ENCODE results near the gene AGPAT3. TPM values are rescaled to one million over a fixed set of nuclear protein-coding genes. Genes with fewer than 3 reads are reported as not detected.
A peak's percentile ranks its signal among the peaks of the same experiment; 100 is the strongest.

AGPAT3 gene
- total RNA-seq, 1 experiment from 2014 or later: 24.0 TPM

DNA sequence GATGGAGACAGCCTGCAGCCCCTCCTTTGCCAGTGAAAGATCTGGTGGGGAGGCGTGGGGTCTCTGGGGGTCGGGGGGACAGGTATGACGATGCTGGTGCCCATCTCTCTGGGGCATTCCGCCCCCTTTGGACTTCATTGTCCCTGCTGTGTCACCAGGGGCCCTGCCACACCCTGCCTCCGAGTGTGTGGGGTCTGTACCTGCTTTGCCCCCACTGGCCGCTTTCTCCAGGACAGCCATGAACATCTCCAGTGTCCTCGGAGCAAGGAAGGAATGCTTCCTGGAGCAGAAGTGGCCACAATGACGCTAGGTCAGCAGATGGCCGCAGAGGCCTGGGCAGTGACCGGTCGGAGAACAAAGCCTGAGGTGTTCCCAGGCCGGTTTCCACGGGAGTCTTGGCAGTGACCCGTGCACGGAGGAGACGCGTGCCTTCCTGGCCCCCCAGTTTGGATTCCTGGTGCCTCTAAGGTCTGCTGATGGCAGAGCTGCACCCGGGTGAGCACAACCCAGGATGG, 128.5 kb downstream of the AGPAT3 start:
- DNase-seq (ENCODE audit: low read depth): no peak

DNA sequence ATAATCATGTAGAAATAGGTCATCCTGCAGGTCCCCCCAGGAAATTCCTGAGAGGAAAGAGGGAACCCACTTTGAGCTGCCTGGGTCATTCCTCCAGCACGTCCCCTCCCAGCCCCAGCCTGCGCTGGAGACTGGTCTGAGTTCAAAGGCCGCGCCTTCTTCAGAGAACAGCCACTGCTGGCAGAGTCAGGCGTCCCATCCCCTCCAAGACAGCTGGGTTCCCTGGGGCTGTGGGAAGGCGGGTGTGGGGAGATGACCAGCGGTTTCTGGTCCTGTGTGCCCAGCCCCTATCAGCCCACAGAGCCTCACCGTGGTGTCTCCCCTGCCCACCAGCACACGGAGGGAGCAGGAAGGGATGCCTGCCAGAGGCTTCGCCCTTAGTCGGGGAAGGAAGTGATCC, 129.1 kb downstream of the AGPAT3 start:
- DNase-seq (ENCODE audit: low read depth): no peak

- no peak for DNase-seq (ENCODE audit: low read depth)
Observed at GRCh38 chr21:43994646-43995045, 129.6 kb downstream of the AGPAT3 start.

DNA sequence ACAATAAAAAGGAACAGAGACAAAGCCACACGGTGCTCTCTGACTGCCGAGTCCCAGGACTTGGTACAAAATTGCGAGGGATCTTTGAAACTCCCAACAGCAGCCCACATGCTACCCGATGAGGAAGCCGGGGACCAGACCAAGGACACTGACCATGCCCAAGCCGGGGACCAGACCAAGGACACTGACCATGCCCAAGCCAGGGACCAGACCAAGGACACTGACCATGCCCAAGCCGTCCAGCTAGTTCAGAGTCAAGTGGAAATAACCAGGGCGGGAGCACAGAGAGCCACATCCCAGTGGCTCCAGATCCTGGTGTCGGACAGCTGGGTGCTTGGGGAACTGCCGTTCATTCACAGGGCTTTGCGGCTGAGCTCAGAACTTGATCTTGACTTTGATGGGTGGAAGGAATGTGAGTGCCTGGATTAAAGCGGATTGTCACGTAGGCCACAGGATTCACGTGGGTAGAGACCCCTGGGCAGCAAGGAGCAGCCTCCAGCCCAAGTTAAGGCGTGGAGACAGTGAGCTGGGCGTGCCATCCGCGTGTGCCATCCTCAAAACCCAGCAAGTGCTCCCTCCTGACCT, 130.6 kb downstream of the AGPAT3 start:
- DNase-seq (ENCODE audit: low read depth): no peak

DNA sequence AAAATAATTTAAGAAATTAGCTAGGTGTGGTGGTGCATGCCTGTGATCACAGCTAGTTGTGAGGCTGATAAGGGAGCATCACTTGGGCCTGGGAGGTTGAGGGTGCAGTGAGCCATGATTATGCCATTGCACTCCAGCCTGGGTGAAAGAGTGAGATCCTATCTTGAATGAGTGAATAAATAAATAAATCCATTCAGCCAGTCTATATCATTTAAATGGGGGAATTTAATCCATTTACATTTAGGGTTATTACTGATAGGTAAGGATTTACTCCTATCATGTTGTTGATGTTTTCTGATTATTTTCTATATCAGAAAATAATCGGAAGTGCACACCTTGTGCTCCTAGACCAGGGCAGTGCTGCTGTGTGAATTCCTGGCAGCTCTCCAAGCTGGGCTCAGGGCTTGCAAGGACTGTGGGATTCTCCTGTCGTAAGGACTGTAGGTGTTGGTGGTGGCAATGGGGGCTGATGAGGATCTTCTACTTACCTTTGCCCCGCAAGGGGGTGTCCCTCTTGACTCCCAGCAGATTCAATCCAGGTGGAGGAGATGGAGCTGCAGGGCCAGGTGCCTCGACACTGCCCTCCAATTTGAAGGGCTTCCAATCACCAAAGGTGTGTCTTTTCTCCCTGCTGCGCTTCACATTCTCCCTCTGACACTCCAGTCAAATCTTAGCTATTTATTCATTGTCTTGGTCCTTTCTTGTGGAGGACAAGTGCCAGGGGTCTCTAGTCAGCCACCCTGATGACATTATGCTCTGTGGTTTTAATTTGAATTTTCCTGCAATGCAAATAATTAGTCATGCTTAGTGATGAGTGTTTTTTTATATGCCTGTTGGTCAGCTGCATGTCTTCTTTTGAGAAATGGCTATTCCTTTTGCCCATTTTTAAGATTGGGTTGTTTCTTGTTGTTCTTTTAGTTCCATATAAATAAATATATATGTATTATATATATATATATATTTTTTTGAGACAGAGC, 133.0 kb downstream of the AGPAT3 start:
- DNase-seq (ENCODE audit: low read depth): no peak

GRCh38 chr21:44000360-44000759, 135.3 kb downstream of the AGPAT3 start:
- no peak for DNase-seq (ENCODE audit: low read depth)

DNA sequence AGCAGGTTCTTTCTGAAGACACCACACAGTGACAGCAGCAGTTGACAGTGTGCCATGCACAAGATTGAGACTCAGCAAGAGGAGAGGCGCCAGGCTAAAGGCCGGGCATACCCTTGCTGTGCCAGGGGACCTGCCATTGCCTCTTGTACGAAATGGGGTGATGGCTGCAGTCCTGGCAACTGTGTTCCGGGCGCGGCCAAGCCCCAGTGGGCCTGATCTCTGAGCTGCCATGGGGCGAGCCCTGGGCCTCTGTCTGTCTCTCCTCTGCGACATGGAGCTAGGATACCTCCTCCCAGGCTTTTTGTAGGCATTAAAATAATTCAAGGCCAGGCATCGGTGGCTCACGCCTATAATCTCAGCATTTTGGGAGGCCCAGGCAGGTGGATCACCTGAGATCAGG, 137.5 kb downstream of the AGPAT3 start:
- no peak for DNase-seq (ENCODE audit: low read depth)

- DNase-seq (ENCODE audit: low read depth): no peak
Observed at GRCh38 chr21:44003307-44003966, 138.4 kb downstream of the AGPAT3 start.

GRCh38 chr21:44005071-44005470, 140.0 kb downstream of the AGPAT3 start:
- DNase-seq (ENCODE audit: low read depth): no peak

DNA sequence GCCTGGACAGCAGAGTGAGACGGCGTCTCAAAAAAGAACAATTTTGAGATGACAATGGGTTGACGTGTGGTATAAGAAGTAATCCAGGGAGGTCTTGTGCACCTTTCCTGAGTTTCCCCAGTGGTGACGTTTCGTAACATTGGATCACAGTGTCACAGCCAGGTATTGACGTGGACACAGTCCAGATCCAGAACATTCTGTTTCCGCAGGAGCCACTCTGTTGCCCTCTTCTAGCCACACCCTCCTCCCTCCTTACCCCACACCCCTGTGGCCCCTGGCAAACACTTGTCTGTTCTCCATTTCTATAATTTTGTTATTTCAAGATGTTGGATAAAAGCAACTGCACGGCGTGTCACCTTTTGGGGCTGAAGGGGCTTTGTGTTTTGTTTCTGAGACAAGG, 140.6 kb downstream of the AGPAT3 start:
- DNase-seq (ENCODE audit: low read depth): no peak

GRCh38 chr21:44006017-44006619, 141.1 kb downstream of the AGPAT3 start:
- peak; percentile 92 for DNase-seq (ENCODE audit: low read depth)

DNA sequence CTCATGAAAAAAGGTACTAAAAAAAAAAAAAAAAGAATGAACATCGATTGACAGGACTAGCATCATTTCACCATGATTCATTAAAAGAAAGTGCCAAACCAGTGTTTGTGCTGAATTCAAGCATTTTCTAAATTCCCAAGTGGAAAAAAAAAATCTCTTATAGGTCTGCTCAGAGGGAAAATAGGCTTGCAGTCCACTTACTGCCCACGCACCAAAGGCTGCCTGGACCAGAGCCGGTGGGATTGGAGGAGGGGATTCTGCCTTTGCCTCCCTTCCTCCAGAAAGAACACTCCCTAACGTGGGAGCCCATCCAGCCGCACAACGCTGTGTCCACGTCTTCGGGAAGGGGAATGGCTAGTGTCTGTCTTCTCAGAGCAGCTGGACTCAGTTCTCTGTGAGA, 141.6 kb downstream of the AGPAT3 start:
- DNase-seq (ENCODE audit: low read depth): no peak

DNA sequence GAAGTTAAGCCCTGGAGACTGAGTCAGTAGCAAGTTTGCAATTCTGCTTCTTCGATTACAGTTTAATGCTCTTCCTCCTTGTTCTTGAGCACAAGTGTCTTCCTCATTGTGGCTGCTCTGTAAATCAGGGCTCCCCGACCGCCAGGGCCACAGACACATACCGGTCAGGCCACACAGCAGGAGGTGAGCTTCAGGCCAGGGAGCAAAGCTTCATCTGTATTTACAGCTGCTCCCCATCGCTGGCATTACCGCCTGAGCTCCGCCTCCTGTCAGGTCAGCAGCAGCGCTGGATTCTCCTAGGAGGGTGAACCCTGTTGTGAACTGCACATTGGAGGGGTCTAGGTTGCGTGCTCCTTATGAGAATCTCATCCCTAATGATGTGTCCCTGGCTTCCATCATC, 145.4 kb downstream of the AGPAT3 start:
- DNase-seq (ENCODE audit: low read depth): no peak

- no peak for DNase-seq (ENCODE audit: low read depth)
Observed at GRCh38 chr21:44011123-44011522, 146.1 kb downstream of the AGPAT3 start.

GRCh38 chr21:44011579-44012473, 146.8 kb downstream of the AGPAT3 start, which contains the start of gene TRAPPC10:
Gene TRAPPC10, plus strand, starts transcription at chr21:44012309. Its CDS starts 185 bp downstream, at chr21:44012494.
- peak; percentile 80 for DNase-seq (ENCODE audit: low read depth)

DNA sequence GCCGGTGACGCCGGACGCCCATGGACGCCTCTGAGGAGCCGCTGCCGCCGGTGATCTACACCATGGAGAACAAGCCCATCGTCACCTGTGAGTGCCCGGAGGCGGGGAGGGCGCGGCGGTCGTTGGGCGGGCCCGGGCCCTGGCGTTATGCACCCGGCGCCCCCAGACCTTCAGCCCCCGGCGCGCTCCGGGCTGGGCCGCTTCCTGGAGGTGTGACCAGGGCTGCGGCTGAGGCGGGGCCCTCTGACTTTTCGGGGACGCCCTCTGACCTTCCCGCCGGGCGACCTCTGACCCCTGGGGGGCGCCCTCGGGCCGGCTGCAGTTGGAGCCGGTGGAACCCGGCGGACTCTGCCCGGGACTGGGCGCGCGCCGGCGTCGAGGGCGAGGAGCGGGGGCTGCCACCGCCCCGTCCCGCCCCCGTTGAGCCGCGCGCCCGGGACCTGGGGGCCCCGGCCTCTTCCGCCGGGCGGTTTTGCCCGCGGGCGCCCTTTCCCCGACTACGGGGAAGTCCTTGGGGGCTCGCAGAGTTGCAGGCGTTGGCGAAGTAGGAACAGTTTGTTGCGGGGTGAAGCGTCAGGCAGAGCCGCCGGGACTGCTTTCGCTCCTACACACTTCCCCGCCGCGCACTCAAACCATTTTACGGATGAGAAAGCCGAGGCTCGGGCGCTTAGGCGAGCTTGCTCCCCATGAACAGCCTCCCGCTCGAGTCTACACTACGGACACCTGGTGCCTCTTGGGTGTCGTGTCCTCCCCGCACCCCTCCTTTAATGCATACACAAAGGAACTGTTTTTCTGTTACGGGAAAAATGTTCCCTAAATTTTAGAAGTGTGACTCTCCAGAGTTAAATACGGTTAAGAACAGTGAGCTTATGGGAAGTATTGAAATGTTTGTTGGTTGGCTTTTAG, 147.7 kb downstream of the AGPAT3 start:
- DNase-seq (ENCODE audit: low read depth): peak; percentile 38

- peak; percentile 66 for DNase-seq (ENCODE audit: low read depth)
Observed at GRCh38 chr21:44013380-44014088, 148.5 kb downstream of the AGPAT3 start.

DNA sequence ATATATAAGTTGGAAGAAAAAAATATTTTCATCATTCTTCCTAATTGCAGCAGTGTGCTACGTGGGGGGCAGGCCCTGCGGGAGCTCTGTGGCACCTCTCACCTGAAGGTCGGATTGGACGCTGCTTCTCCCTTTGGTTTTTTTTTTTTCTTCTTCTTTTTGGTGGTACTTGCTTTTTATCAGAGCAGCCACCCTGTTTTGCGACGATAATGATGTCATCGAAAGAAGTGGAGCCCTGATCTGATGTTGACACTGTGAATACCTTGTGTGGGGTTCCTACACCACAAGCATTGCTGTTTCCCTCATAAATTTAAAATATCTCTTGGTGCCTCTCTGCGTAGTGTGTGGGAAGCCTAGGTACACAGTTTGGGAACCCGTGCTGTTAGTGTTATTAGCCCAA, 152.6 kb downstream of the AGPAT3 start:
- DNase-seq (ENCODE audit: low read depth): no peak

DNA sequence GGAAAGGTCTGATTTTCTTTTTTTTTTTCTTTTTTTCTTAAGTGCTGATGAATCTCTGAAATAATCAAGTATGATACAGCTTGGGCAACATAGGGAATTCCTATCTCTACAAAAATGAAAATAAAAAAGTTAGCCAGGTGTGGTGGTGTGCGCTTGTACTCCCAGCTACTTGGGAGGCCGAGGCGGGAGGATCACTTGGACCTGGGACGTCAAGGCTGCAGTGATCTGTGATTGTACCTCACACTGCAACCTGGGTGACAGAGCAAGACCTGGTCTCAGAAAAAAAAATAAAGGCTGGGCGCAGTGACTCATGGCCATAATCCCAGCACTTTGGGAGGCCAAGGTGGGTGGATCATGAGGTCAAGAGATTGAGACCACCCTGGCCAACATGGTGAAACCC, 153.1 kb downstream of the AGPAT3 start:
- no peak for DNase-seq (ENCODE audit: low read depth)

Measured in LHCN-M2 (cell line).